GM19438 (cell line): ENCODE measurements around the gene AUH.
A peak's percentile ranks its signal among the peaks of the same experiment; 100 is the strongest.
"Not testable (repeated sequence)": the region's sequence is repeated elsewhere in the genome, so short reads cannot be mapped to it uniquely, and the experiment has no call there.

Experiments used
- ATAC-seq: cut with Tn5 transposase; IDR thresholded peaks from one replicate; pipeline ENCODE4 v1.9.1; 2021; ENCODE audit warnings: low read depth; ENCODE audit not compliant: unreplicated experiment

AUH gene, protein sequence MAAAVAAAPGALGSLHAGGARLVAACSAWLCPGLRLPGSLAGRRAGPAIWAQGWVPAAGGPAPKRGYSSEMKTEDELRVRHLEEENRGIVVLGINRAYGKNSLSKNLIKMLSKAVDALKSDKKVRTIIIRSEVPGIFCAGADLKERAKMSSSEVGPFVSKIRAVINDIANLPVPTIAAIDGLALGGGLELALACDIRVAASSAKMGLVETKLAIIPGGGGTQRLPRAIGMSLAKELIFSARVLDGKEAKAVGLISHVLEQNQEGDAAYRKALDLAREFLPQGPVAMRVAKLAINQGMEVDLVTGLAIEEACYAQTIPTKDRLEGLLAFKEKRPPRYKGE

DNA sequence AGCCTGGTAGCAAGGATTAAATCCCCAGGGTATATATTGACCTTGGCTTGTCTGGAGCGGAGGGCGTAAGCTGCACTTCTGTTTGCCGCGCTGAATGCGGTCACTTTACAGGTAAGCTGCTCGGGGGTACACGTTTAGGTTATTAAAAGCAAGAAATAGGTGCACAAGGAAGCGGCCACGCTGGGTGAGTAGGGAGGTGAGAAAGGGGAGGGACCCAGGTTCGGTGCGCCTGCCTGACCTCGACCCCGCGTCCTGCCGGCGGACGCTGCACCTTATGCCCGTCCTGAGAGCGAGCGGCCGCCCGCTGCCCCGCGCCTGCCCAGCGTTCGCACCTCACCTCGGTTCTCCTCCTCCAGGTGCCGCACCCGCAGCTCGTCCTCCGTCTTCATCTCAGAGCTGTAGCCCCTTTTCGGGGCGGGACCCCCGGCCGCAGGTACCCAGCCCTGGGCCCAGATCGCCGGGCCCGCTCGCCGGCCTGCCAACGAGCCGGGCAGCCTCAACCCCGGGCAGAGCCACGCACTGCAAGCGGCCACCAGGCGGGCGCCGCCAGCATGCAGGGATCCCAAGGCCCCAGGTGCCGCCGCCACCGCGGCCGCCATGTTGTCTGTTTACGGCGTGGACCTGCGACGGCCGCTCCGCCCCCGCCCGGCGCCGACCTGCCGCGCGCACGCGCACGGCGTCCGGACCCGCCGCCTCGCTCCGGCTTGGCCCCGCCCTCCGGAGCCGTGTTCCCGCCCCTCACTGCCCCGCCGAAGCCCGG lies at the start of gene AUH:
Gene AUH (minus strand): TSS at position 628 of the 760 bp plus-strand sequence. CDS start 29 bp downstream, at position 599.
- peak; percentile 82 for ATAC-seq

DNA sequence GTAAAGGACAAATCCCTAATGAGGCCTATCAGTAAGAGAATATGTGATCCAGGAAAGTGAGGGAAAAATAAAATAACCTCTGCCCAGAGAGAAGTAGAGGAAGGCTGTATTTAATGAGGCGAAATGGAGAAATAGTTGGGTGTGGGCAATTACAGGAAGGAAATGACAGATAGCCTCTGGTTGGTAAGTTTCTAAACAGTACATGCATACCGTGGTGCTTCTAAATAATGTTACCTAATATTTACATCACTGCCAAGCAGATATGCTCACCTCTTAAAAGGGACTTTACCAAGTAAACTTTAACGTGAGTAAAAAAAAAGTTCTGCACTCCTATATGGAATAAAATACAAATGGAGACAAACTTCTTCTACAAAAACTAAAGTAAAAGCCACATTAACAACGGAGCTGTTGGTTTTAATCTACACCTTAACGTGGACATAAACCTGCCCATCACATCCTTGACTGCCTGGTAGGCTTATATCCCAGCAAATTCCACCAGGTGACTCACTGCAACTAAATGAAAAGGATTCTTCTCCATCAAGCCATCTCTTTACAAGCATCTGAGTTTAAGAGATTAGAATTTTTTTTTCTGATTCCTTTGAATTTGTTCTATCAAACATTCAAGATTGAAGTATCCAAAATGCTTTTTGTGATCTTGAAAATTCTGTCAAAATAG lies 49.5 kb upstream of the AUH start:
- ATAC-seq, result no peak

GRCh38 chr9:91410161-91410560 lies 48.4 kb upstream of the AUH start:
- no peak for ATAC-seq

GRCh38 chr9:91408475-91408874 lies 46.8 kb upstream of the AUH start:
- no peak for ATAC-seq

GRCh38 chr9:91407580-91408318 lies 46.0 kb upstream of the AUH start:
- ATAC-seq, result no peak

GRCh38 chr9:91405343-91406077 lies 43.8 kb upstream of the AUH start:
- ATAC-seq, result no peak

DNA sequence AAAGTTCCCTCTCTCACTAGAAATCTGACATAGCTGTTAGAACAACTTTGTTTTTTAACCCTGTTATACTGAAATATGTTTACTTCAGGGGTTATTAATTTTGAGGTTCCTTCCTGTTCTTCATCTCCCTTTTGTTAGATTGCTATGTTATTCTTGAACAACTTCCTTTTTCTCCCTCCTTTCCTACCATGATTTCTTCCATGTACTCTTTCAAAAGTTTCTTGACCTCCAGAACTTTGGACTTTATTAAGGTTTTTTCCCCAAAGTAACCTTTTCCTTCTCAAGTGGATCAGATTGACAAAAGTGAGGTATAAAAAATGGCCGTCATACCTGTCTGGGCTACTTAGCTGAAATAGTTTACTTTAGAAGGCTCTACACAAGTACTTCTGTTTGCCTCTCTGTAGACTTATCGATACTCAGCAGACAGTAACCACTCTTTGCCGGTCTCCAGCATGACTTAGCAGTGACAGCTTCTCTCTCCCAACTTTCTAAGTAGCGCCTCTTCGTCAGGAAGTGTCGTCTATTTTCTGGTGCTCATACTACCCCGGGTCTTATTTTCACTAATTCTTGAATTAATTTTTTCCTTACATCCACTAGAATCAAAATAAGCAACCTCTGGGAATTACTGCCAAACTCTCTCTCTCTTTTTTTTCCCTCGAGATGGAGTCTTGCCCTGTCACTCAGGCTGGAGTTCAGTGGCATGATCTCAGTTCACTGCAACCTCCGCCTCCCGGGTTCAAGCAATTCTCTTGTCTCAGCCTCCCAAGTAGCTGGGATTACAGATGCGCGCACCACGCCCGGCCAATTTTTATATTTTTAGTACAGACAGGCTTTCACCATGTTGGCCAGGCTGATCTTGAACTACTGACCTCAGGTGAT lies 42.2 kb upstream of the AUH start:
- ATAC-seq, result no peak

DNA sequence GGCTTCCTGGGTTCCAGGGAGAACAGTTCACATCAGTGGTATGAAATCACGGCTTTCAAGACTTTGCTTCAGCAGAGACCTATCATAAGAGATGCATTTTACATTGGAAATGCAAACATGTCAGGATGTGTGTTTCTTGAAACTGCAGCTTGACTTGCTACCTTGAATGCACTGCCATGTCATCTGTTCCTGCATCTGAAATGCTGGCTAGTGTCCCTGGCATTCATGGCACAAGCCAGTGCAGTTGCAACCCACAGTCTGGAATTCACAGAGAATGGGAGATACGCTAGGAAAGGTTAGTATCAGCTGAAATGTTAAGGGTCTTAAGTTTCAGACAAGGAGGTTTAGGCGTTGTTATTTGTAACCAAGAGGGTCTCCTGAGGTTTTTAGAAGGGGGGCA lies 37.2 kb upstream of the AUH start:
- ATAC-seq, result no peak

GRCh38 chr9:91395553-91396471 lies 34.1 kb upstream of the AUH start:
- ATAC-seq, result peak; percentile 60

- no peak for ATAC-seq
These were observed 33.4 kb upstream of the AUH start for GRCh38 chr9:91395106-91395552.

GRCh38 chr9:91393826-91394225 lies 32.1 kb upstream of the AUH start:
- no peak for ATAC-seq

GRCh38 chr9:91392435-91392834 lies 30.7 kb upstream of the AUH start:
- no peak for ATAC-seq

DNA sequence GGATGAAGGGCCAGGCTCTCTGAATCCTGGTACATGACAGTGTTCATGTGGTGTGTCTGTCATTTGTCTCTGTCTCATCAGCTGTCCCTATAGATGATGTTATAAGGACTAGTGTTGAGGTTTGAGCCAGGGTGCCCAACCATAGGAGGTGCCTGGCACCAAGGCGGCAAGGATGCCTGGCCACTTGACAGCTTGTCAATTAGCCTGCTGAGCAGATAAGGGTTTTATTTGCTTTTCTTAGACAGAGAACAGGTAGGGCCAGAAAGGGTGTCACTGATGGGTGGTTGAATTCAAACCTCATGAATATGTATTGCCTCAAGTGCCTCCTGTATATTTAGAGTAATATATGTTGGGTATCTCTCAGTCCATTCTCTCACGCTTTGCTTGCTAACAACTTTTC lies 30.1 kb upstream of the AUH start:
- no peak for ATAC-seq

DNA sequence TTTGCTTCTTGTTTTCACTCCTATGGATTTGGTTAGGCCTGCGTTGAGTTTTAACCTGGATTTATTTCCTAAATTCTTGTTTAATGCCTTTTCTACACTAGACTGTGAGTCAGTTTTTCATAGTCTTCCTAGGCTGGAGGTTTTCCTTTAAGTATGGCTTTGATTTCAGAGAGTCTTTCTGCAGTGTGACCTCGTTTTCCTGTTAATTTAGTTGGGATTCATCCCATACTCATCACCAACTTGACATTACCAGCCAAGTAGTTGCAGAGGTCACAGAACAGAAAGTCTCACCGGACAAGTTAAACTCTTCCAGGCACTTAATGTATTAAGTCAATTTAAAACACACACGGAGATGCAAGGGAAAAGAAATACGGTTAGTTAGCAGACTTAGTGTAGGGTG lies 29.7 kb upstream of the AUH start:
- no peak for ATAC-seq

DNA sequence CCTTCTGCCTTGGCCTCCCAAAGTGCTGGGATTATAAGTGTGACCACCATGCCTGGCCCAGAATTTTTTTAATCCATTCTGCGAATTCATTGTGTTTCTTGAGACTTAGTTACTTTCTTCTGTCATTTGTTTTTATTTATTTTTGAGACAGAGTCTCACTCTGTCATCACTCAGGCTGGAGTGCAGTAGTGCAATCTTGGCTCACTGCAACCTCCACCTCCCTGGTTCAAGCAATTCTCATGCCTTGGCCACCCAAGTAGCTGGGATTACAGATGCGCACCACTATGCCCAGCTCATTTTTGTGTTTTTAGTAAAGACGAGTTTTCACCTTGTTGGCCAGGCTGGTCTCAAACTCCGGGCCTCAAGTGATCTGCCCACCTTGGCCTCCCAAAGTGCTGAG lies 28.0 kb upstream of the AUH start:
- ATAC-seq, result not testable (repeated sequence)

- ATAC-seq, result no peak
These were observed 25.0 kb upstream of the AUH start for GRCh38 chr9:91386765-91387164.

DNA sequence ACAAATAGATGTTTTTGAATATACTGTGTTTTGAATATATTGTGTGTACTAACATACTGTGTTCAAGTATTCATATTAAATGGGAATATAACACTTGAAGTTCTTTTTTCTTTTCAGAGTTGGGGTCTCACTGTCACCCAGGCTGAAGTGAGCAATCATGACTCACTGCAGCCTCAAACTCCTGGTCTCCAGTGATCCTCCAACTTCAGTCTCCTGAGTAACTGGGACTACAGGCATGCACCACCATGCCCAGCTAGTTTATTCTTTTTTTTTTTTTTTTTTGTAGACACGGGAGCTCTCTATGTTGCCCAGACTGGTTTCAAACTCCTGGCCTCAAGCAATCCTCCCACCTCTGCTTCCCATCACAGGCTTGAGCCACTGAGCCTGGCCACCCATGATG lies 23.2 kb upstream of the AUH start:
- ATAC-seq, result no peak

- ATAC-seq, result no peak
These were observed 21.9 kb upstream of the AUH start for GRCh38 chr9:91383577-91383976.
